Stomach (tissue), 4 donors: ENCODE measurements around the gene NR4A2.

Experiments used
- POLR2A ChIP-seq, 4 donors: fragments of 450-650 bp; IDR thresholded peaks; one replicate each; pipeline ENCODE4 v1.6.1; 2016; ENCODE audit warnings: antibody characterized with exemption in 4 of 4, control low read depth in 2 of 4, mild to moderate bottlenecking in 1 of 4, moderate library complexity in 1 of 4
- TF ChIP-seq, protein P1 (sequence below), 7 experiments: fragments of 450-650 bp in 4 of 7; fragments of 200-600 bp in 3 of 7; sonication (generic) in 3 of 7; IDR thresholded peaks; one replicate each; pipeline ENCODE4 v1.5.1; 2016 to 2019; ENCODE audit warnings: antibody characterized with exemption in 7 of 7, control low read depth in 2 of 7, mild to moderate bottlenecking in 1 of 7

DNA sequence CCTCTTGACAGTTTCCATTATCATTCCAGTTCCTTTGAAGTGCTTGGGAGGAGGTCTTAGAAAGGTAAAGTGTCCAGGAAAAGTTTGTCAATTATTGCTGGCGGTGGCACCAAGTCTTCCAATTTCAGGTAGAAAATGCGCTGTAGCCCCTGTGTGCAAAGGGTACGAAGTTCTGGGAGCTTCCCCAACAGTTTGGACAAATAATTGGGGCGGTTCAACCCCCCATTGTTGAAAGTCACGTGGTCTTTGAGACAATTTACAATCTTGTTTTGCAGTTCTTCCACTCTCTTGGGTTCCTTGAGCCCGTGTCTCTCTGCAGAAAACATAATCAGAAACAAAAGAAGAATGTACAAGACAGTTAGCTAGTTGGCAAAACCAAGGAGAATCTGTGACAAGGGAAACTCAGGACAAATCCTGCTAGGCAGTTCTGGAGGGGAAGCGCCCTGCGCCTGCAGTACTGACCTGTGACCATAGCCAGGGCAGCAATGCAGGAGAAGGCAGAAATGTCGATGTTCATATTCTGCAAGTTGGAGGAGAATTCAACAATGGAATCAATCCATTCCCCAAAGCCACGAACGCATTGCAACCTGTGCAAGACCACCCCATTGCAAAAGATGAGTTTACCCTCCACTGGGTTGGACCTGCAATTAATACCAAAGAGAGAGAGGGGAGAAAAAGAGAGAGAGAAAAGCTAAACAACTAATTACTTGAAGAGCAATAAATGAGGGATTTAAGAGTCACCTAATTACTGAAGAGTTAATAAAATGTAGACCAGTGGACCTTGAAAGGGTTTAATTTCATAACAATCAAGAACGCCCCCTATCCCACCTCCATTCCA lies 6.6 kb downstream of the NR4A2 start:
- TF ChIP-seq, protein P1, sequence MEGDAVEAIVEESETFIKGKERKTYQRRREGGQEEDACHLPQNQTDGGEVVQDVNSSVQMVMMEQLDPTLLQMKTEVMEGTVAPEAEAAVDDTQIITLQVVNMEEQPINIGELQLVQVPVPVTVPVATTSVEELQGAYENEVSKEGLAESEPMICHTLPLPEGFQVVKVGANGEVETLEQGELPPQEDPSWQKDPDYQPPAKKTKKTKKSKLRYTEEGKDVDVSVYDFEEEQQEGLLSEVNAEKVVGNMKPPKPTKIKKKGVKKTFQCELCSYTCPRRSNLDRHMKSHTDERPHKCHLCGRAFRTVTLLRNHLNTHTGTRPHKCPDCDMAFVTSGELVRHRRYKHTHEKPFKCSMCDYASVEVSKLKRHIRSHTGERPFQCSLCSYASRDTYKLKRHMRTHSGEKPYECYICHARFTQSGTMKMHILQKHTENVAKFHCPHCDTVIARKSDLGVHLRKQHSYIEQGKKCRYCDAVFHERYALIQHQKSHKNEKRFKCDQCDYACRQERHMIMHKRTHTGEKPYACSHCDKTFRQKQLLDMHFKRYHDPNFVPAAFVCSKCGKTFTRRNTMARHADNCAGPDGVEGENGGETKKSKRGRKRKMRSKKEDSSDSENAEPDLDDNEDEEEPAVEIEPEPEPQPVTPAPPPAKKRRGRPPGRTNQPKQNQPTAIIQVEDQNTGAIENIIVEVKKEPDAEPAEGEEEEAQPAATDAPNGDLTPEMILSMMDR (IDR thresholded peaks at IDR 0.05), result no peak
- TF ChIP-seq POLR2A (IDR thresholded peaks at IDR 0.05), result no peak
